ENCODE data around the gene FRMPD2.
"Not testable (repeated sequence)": the region's sequence is repeated elsewhere in the genome, so short reads cannot be mapped to it uniquely, and the experiment has no call there.

Gene FRMPD2

DNA sequence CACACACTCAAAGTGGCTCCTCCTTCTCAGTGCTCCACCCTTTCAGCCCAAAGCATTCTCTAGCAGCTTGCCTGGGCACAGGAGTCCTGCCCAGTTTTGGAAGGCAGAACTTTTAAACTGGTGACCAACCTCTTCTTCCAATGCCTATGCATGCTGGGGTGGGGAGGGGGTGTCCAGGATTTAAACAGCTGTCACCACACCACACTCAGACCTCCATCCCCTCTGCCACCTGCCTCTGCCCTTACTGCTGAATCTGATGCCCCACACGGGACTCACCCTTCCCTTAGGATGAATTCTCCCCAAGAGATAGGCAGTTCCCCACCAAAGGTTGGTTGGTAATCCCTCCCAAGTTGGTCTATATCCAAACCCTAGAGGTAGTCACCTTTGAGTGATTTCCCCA is 50.2 kb downstream of the FRMPD2 start:
- Histone ChIP-seq H3K79me2 (ENCODE audit: insufficient read depth, low read length) (no peaks in the 10 kb centered on the region), H3K4me1 (ENCODE audit: insufficient read depth, low read length, poor library complexity, severe bottlenecking) (no peaks in the 10 kb centered on the region), H3K4me2 (ENCODE audit: low read depth, low read length, poor library complexity, severe bottlenecking) (no peak overlapping the region), H3K4me3 (ENCODE audit: low read length, poor library complexity, severe bottlenecking) (no peak overlapping the region), H3K36me3 (ENCODE audit: insufficient read depth, low read length) (no peaks in the 10 kb centered on the region), H4K20me1 (ENCODE audit: insufficient read depth, low read length, poor library complexity, severe bottlenecking) (no peaks in the 10 kb centered on the region), H3K27me3 (ENCODE audit: insufficient read depth, low read length, poor library complexity, severe bottlenecking) (no peaks in the 10 kb centered on the region), H2AFZ (ENCODE audit: low read length) (no peak overlapping the region), H3K9me3 (ENCODE audit: insufficient read depth, low read depth, low read length) (no peaks in the 10 kb centered on the region), H3K9me2 (replicated peaks; ENCODE audit: low read depth, low read length) (no peaks in the 10 kb centered on the region), H3K9ac (ENCODE audit: low read depth, low read length, poor library complexity, severe bottlenecking) (no peak overlapping the region), H3F3A (ENCODE audit: low read depth) (no peaks in the 10 kb centered on the region)
- TF ChIP-seq EZH2phosphoT487 (IDR thresholded peaks at IDR 0.05; ENCODE audit: borderline replicate concordance) = no peak
- no peak for TF ChIP-seq CTCF (conservative IDR thresholded peaks at IDR 0.05; ENCODE audit: low read length)

GRCh38 chr10:48221814-48222213 is 52.7 kb downstream of the FRMPD2 start:
- no peaks in the 10 kb centered on the region for H3K27me3 ChIP-seq (ENCODE audit: insufficient read depth, low read length, poor library complexity, severe bottlenecking)
- no peaks in the 10 kb centered on the region for H3K9me2 ChIP-seq (replicated peaks; ENCODE audit: low read depth, low read length)
- TF ChIP-seq EZH2phosphoT487 (IDR thresholded peaks at IDR 0.05; ENCODE audit: borderline replicate concordance) (no peak), CTCF (conservative IDR thresholded peaks at IDR 0.05; ENCODE audit: low read length) (no peak)
- H3K36me3 ChIP-seq (ENCODE audit: insufficient read depth, low read length) = no peaks in the 10 kb centered on the region
- H4K20me1 ChIP-seq (ENCODE audit: insufficient read depth, low read length, poor library complexity, severe bottlenecking) = no peaks in the 10 kb centered on the region
- no peaks in the 10 kb centered on the region for H3K79me2 ChIP-seq (ENCODE audit: insufficient read depth, low read length)
- no peak overlapping the region for H2AFZ ChIP-seq (ENCODE audit: low read length)
- H3K4me2 ChIP-seq (ENCODE audit: low read depth, low read length, poor library complexity, severe bottlenecking) = no peak overlapping the region
- no peaks in the 10 kb centered on the region for H3K9me3 ChIP-seq (ENCODE audit: insufficient read depth, low read depth, low read length)
- H3F3A ChIP-seq (ENCODE audit: low read depth) = no peaks in the 10 kb centered on the region
- no peak overlapping the region for H3K9ac ChIP-seq (ENCODE audit: low read depth, low read length, poor library complexity, severe bottlenecking)
- no peak overlapping the region for H3K4me3 ChIP-seq (ENCODE audit: low read length, poor library complexity, severe bottlenecking)
- H3K4me1 ChIP-seq (ENCODE audit: insufficient read depth, low read length, poor library complexity, severe bottlenecking) = no peaks in the 10 kb centered on the region

- H4K20me1 ChIP-seq (ENCODE audit: insufficient read depth, low read length, poor library complexity, severe bottlenecking); H3K4me2 ChIP-seq (ENCODE audit: low read depth, low read length, poor library complexity, severe bottlenecking); H3K27me3 ChIP-seq (ENCODE audit: insufficient read depth, low read length, poor library complexity, severe bottlenecking); H3K9me3 ChIP-seq (ENCODE audit: insufficient read depth, low read depth, low read length); H3K9me2 ChIP-seq (replicated peaks; ENCODE audit: low read depth, low read length); H3K9ac ChIP-seq (ENCODE audit: low read depth, low read length, poor library complexity, severe bottlenecking); H3F3A ChIP-seq (ENCODE audit: low read depth); H3K4me1 ChIP-seq (ENCODE audit: insufficient read depth, low read length, poor library complexity, severe bottlenecking); H3K79me2 ChIP-seq (ENCODE audit: insufficient read depth, low read length); H2AFZ ChIP-seq (ENCODE audit: low read length); H3K36me3 ChIP-seq (ENCODE audit: insufficient read depth, low read length); H3K4me3 ChIP-seq (ENCODE audit: low read length, poor library complexity, severe bottlenecking): not testable (repeated sequence)
Measured at GRCh38 chr10:48221031-48221430, 53.5 kb downstream of the FRMPD2 start.

DNA sequence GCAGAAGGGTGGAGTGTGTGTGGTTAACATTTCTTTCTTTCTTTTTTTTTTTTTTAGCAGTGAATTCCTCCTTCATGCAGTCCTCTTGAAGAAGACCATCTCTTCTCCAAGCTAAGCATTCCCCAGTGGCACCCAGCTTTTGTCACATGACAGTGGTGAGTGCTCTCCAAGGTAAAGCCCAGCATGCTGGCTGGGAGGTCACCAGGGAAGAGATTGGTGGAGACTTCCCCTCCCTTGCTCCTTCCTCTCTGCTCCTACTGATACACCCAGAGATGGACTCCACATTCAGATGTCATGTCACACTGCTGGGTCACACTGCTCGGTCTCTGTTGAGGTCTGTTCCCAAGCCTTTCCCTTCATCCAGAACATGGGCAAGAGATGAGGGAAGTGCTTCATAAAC is 55.3 kb downstream of the FRMPD2 start:
- H3K9me2 ChIP-seq (replicated peaks; ENCODE audit: low read depth, low read length) = no peaks in the 10 kb centered on the region
- H2AFZ ChIP-seq (ENCODE audit: low read length) = no peak overlapping the region
- no peak overlapping the region for H3K4me2 ChIP-seq (ENCODE audit: low read depth, low read length, poor library complexity, severe bottlenecking)
- no peaks in the 10 kb centered on the region for H3F3A ChIP-seq (ENCODE audit: low read depth)
- H3K4me3 ChIP-seq (ENCODE audit: low read length, poor library complexity, severe bottlenecking) = no peak overlapping the region
- H3K9ac ChIP-seq (ENCODE audit: low read depth, low read length, poor library complexity, severe bottlenecking) = no peak overlapping the region
- TF ChIP-seq CTCF (conservative IDR thresholded peaks at IDR 0.05; ENCODE audit: low read length) (no peak), EZH2phosphoT487 (IDR thresholded peaks at IDR 0.05; ENCODE audit: borderline replicate concordance) (no peak)
- H4K20me1 ChIP-seq (ENCODE audit: insufficient read depth, low read length, poor library complexity, severe bottlenecking) = no peaks in the 10 kb centered on the region
- no peaks in the 10 kb centered on the region for H3K36me3 ChIP-seq (ENCODE audit: insufficient read depth, low read length)
- no peaks in the 10 kb centered on the region for H3K9me3 ChIP-seq (ENCODE audit: insufficient read depth, low read depth, low read length)
- no peaks in the 10 kb centered on the region for H3K4me1 ChIP-seq (ENCODE audit: insufficient read depth, low read length, poor library complexity, severe bottlenecking)
- no peaks in the 10 kb centered on the region for H3K27me3 ChIP-seq (ENCODE audit: insufficient read depth, low read length, poor library complexity, severe bottlenecking)
- no peaks in the 10 kb centered on the region for H3K79me2 ChIP-seq (ENCODE audit: insufficient read depth, low read length)

All from Loucy (cell line).